HG03520 (cell line): Measurements from ENCODE around the gene CFAP61.
A peak's percentile ranks its signal among the peaks of the same experiment; 100 is the strongest.
"Not testable (repeated sequence)": the region's sequence is repeated elsewhere in the genome, so short reads cannot be mapped to it uniquely, and the experiment has no call there.

Source experiments
- ATAC-seq: cut with Tn5 transposase; IDR thresholded peaks from one replicate; pipeline ENCODE4 v1.9.1; 2021; ENCODE audit warnings: mild to moderate bottlenecking, moderate library complexity; ENCODE audit not compliant: unreplicated experiment

CFAP61 gene

DNA sequence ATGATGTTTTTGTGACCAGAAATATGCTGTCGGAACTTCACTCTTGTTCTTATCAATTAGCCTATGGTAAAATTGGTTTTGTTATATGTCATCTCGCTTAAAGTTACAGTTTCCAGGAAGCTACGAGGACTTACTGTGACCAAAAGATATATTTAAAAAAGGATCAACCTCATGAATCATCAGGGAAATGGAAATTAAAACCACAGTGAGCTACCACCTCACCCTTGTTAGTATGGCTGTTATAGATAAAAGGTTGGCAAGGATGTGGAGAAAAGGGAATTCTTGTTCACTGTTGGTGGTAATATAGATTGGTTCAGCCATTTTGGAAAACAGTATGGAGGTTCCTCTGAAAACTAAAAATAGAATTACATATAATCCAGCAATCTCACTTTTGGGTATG, 301.2 kb downstream of the CFAP61 start:
- ATAC-seq: no peak

DNA sequence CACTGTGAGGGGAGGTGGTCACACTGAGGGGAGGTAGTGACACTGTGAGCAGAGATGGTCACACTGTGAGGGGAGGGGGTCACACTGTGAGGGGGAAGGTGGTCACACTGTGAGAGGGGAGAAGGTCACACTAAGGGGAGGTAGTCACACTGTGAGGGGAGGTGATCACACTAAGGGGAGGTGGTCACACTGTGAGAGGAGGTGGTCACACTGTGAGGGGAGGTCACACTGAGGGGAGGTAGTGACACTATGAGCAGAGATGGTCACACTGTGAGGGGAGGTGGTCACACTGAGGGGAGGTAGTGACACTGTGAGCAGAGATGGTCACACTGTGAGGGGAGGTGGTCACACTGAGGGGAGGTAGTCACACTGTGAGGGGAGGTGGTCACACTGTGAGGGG, 303.2 kb downstream of the CFAP61 start:
- not testable (repeated sequence) for ATAC-seq

DNA sequence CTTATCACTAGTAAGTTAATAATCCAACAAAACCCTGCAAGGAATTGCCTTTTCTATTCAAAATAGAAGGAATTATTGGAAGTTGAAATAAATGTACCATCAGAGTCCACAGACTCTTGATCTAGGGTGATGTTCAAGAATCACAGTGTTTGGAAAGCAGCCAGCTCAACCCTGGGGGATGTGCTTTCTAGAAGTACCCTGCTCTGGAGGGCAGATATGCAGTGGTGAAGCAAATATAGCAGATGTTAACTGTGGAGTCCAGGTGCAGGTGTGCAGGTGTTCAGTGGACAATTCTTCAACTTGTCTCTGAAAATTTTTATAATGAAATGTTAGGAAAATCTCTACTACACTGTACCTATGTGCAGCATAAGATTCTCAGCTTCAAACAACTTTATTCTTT, 306.5 kb downstream of the CFAP61 start:
- no peak for ATAC-seq

DNA sequence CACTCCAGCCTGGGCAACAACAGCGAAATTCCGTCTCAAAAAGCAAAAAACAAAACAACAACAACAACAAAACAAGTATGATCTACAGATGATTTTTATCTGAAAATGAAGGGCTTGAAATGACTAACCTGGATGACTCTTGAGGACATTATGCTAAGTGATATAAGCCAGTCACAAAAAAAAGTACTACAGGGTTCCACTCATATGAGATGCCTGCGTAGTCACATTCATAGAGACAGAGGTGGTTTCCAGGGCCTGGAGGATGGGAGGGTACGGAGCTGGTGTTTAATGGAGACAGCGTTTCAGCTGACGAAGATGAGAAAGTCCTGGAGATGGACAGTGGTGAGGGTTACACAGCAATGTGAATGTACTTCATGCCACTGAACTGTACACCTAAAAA, 307.3 kb downstream of the CFAP61 start:
- no peak for ATAC-seq

GRCh38 chr20:20360464-20360863, 308.1 kb downstream of the CFAP61 start:
- ATAC-seq: peak; percentile 74

- ATAC-seq: no peak
Observed at GRCh38 chr20:20362774-20363433, 310.6 kb downstream of the CFAP61 start.

- ATAC-seq: no peak
Observed at GRCh38 chr20:20363434-20363798, 311.1 kb downstream of the CFAP61 start.

DNA sequence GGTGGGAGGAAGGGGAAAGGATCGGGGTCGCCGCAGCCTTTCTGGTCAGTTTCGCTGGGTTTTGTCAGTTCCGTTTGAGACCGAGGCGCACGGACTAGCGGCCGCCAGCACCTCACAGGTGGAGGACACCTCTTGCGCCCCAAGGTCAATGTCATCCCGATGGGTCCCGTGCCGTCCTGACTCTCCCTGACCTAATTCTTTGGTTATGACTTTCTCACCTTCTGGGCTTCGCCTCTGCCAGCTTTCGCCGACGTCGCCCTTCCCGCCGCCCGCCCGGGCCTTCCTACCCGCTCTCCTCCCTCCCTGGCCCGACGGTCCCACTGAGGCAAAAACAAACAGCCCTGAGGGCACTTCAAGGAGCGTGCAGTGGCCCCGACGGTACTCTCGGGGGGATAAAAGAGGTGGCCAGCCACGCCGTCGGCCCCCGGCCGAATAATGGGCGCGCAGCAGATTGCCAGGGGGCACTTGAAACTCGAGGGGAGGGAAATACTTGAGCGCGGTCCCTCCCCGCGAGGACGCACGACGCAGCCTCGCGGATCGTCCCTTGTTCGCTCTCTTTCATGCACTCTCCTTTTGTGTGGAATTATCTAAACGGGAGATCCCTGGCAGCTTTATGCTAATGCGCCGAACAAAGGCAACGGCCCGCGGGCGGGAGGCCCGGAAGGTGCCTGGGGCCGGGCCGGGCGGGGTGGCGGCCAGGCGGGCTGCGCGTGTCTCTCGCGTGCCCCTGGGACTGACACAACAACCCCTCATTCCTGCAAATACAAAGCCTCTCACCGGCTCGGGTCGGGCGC, 311.7 kb downstream of the CFAP61 start:
- ATAC-seq: no peak

- no peak for ATAC-seq
Observed at GRCh38 chr20:20364593-20365479, 312.5 kb downstream of the CFAP61 start.

- no peak for ATAC-seq
Observed at GRCh38 chr20:20365480-20366161, 313.3 kb downstream of the CFAP61 start.

GRCh38 chr20:20366551-20366875, 314.2 kb downstream of the CFAP61 start:
- ATAC-seq: no peak

GRCh38 chr20:20366876-20367574, 314.7 kb downstream of the CFAP61 start:
- ATAC-seq: no peak

DNA sequence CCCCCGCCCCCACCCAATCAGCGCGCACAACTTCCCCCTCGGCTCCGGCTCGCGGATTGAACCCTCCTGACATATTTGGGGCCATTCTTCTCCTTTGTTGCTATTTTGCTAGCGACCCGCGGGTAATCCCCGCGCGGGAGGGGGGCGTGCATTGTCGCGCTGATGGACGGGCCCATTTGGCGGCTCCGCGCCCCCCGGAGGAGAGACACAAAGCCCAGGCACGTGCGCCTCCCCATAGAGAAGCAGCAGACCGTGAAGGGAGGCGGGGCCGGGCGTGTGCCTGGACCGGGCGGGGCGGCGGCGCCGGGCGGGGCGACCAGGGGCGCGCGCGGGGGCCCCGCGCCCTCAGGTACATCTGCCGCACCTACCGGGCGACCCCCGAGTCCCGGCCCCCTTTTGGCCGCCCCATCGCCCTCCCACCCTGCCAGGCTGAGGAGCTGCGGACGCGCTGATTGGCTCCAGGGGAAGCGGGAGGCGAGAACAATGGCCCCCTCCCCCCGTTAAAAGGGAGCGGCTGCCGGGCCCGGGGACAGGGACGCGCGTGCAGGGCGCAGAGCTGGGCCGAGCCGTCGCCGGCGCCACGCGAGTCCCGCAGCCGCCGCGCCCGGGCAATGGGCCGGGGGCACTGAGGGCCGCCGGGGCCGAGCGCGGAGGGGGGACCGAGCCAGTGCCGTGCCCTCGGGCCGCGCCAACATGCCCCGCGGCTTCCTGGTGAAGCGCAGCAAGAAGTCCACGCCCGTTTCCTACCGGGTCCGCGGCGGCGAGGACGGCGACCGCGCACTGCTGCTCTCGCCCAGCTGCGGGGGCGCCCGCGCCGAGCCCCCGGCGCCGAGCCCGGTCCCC, 315.5 kb downstream of the CFAP61 start, which contains the start of gene INSM1:
Gene INSM1, plus strand, starts transcription at position 530 of the 843 bp plus-strand sequence. Its CDS starts 164 bp downstream, at position 694.
- ATAC-seq: no peak

GRCh38 chr20:20368418-20369249, 316.3 kb downstream of the CFAP61 start:
- no peak for ATAC-seq

- no peak for ATAC-seq
Observed at GRCh38 chr20:20369250-20370093, 317.1 kb downstream of the CFAP61 start.

GRCh38 chr20:20370094-20370575, 317.8 kb downstream of the CFAP61 start:
- no peak for ATAC-seq

DNA sequence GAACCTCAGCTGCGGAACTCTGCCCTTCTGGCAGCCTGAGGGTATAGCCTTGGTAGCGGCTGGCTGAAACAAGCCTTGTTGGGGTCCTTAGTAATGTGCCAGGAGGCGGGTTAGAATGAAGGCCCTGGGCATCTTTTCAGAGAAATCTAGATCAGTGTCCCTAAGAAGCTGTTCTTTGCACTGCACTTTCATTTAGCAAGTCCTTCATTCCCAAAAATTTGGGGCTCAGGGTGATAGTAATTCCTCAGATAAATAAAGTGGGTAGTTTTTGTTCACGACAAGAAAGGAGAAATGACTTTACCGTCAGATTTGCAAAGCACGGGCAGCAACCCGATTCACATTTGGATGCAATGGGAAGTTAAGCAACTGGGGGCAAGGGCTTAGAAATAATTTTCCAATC, 318.8 kb downstream of the CFAP61 start:
- no peak for ATAC-seq

GRCh38 chr20:20371681-20372080, 319.3 kb downstream of the CFAP61 start:
- ATAC-seq: no peak
